ENCODE measurements around the gene PMEL. TPM values are rescaled to one million over a fixed set of nuclear protein-coding genes. Genes with fewer than 3 reads are reported as not detected.
A peak's percentile ranks its signal among the peaks of the same experiment; 100 is the strongest.

Gene PMEL
- polyA plus RNA-seq, 1 donor (not counting 4 experiments of a cell fraction or from before 2014, with no cell fraction given) = 1.3 TPM

DNA sequence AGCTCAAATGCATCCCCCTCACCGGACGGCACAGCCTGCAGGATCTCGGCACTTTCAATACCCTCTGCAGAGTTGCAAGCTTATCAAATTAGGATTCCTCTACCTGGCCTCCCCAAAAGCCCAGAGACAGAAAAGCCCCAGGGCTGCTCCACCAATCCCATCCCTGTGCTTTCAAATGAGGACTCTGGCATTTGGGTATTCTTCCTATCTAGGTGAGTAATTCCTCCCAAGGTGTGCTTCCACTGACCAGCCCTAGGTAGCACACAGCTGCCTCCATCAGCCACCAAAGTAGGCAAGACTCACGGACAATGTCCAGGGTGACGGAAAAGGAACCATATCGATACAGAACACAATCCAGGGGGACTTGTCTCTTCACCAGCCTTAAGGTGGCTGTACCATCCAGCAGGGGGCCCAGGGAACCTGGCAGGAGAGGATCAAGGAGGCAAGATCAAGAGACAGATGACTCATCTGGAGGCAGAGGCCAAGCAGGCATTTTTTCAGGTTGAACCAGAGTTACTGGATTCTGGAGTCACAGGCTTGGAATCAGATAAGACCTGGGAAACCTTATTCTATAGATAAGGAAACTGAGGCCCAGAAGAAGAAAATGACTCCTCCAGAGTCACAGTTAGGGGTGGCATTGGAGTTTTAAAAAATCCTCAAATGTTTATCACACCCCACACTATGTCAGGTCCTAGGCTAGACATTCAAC lies 9.9 kb downstream of the PMEL start:
- peaks cover 3% of the 10 kb centered on the region for H3K9me1 ChIP-seq (ENCODE audit: control insufficient read depth, extremely low read depth, insufficient read depth, low read length)
- FAIRE-seq = peak; percentile 87
- H3K79me2 ChIP-seq (ENCODE audit: control insufficient read depth, insufficient read depth, low read length) = no peaks in the 10 kb centered on the region
- peak overlapping the region; percentile 34 for H3K4me2 ChIP-seq (ENCODE audit: control insufficient read depth, extremely low read depth, insufficient read depth, low read depth, low read length)
- no peak overlapping the region for H3K4me3 ChIP-seq (ENCODE audit: control insufficient read depth in 2 of 3, extremely low read depth in 1 of 3, insufficient read depth in 2 of 3, low read depth in 1 of 3, low read length in 3 of 3)
- no peaks in the 10 kb centered on the region for H3K9me3 ChIP-seq (ENCODE audit: control insufficient read depth, low read depth, low read length)
- H3K9ac ChIP-seq (ENCODE audit: control insufficient read depth, extremely low read depth, insufficient read depth, low read length) = peak overlapping the region; percentile 18
- peaks cover 4% of the 10 kb centered on the region for H4K20me1 ChIP-seq (ENCODE audit: control insufficient read depth, extremely low read depth, insufficient read depth, low read length)
- dilution Hi-C loops (cut with MboI; ENCODE audit: extremely low pct_ligation_motif_present, low sequenced_read_pairs) = no loop called here
- H3K27me3 ChIP-seq (ENCODE audit: control insufficient read depth, extremely low read depth, insufficient read depth, low read length) = no peaks in the 10 kb centered on the region
- peaks cover 24% of the 10 kb centered on the region for H3K4me1 ChIP-seq (ENCODE audit: control insufficient read depth, extremely low read depth, insufficient read depth, low read length)
- no peak for DNase-seq (ENCODE audit: low read depth, low spot score)
- H3K36me3 ChIP-seq (ENCODE audit: control insufficient read depth in 2 of 2, extremely low read depth in 1 of 2, insufficient read depth in 2 of 2, low read length in 2 of 2) = peaks cover 33 to 34% of the 10 kb centered on the region in 2 experiments
- peak overlapping the region; percentile 25 for H3K27ac ChIP-seq (ENCODE audit: control insufficient read depth, insufficient read depth, low read length)
- TF ChIP-seq EZH2 (IDR thresholded peaks at IDR 0.05; ENCODE audit: low read length) = no peak
- TF ChIP-seq CTCF (optimal IDR thresholded peaks at IDR 0.05 in 1 of 3, IDR thresholded peaks at IDR 0.05 in 1 of 3, conservative IDR thresholded peaks at IDR 0.05 in 1 of 3; ENCODE audit: extremely low read depth in 1 of 3, insufficient read depth in 2 of 3, low read length in 3 of 3) = peak; percentile 73 to 91 (median 79)
- H2AFZ ChIP-seq (ENCODE audit: control insufficient read depth, low read length) = no peak overlapping the region

- no peak for TF ChIP-seq EZH2 (IDR thresholded peaks at IDR 0.05; ENCODE audit: low read length)
- no peak for TF ChIP-seq CTCF (optimal IDR thresholded peaks at IDR 0.05 in 1 of 3, IDR thresholded peaks at IDR 0.05 in 1 of 3, conservative IDR thresholded peaks at IDR 0.05 in 1 of 3; ENCODE audit: extremely low read depth in 1 of 3, insufficient read depth in 2 of 3, low read length in 3 of 3)
- no peak overlapping the region for H3K4me3 ChIP-seq (ENCODE audit: control insufficient read depth in 2 of 3, extremely low read depth in 1 of 3, insufficient read depth in 2 of 3, low read depth in 1 of 3, low read length in 3 of 3)
- H3K36me3 ChIP-seq (ENCODE audit: control insufficient read depth in 2 of 2, extremely low read depth in 1 of 2, insufficient read depth in 2 of 2, low read length in 2 of 2) = peaks cover 35 to 36% of the 10 kb centered on the region in 2 experiments
- H3K4me1 ChIP-seq (ENCODE audit: control insufficient read depth, extremely low read depth, insufficient read depth, low read length) = peaks cover 24% of the 10 kb centered on the region
- no peaks in the 10 kb centered on the region for H3K79me2 ChIP-seq (ENCODE audit: control insufficient read depth, insufficient read depth, low read length)
- DNase-seq (ENCODE audit: low read depth, low spot score) = no peak
- H3K4me2 ChIP-seq (ENCODE audit: control insufficient read depth, extremely low read depth, insufficient read depth, low read depth, low read length) = no peak overlapping the region
- no peak overlapping the region for H3K27ac ChIP-seq (ENCODE audit: control insufficient read depth, insufficient read depth, low read length)
- no peaks in the 10 kb centered on the region for H3K9me3 ChIP-seq (ENCODE audit: control insufficient read depth, low read depth, low read length)
- H3K27me3 ChIP-seq (ENCODE audit: control insufficient read depth, extremely low read depth, insufficient read depth, low read length) = no peaks in the 10 kb centered on the region
- peaks cover 3% of the 10 kb centered on the region for H3K9me1 ChIP-seq (ENCODE audit: control insufficient read depth, extremely low read depth, insufficient read depth, low read length)
- H3K9ac ChIP-seq (ENCODE audit: control insufficient read depth, extremely low read depth, insufficient read depth, low read length) = no peak overlapping the region
- H4K20me1 ChIP-seq (ENCODE audit: control insufficient read depth, extremely low read depth, insufficient read depth, low read length) = peaks cover 4% of the 10 kb centered on the region
- H2AFZ ChIP-seq (ENCODE audit: control insufficient read depth, low read length) = no peak overlapping the region
- no peak for FAIRE-seq
- dilution Hi-C loops (cut with MboI; ENCODE audit: extremely low pct_ligation_motif_present, low sequenced_read_pairs) = no loop called here
Measured at GRCh38 chr12:55955344-55955743, 10.5 kb downstream of the PMEL start.

Measured in keratinocyte (primary cell).